H9 (cell line): ENCODE measurements around the gene SRCAP. TPM values are rescaled to one million over a fixed set of nuclear protein-coding genes. Genes with fewer than 3 reads are reported as not detected.

Experiments used
- DNase-seq: peaks from one replicate; pipeline ENCODE4 v3.0.0-alpha.2; 2017
- H2AFZ ChIP-seq: one replicate; pipeline ENCODE4 v1.6.1; 2013; ENCODE audit warnings: mild to moderate bottlenecking, low read length, control low read depth, moderate library complexity
- H2AK5ac ChIP-seq: 2 replicates; pipeline ENCODE4 v1.6.1; 2013; ENCODE audit warnings: low read length, control low read depth, mixed read lengths; ENCODE audit not compliant: insufficient read length
- H2BK120ac ChIP-seq: one replicate; pipeline ENCODE4 v1.6.1; 2013; ENCODE audit warnings: low read depth, mild to moderate bottlenecking, low read length, control low read depth, inconsistent platforms; ENCODE audit not compliant: poor library complexity, severe bottlenecking
- H2BK12ac ChIP-seq: 2 replicates; pipeline ENCODE4 v1.6.1; 2013; ENCODE audit warnings: low read length, control low read depth, mixed read lengths, low read depth; ENCODE audit not compliant: insufficient read length
- H2BK15ac ChIP-seq: 2 replicates; pipeline ENCODE4 v1.6.1; 2013; ENCODE audit warnings: low read depth, low read length, control low read depth
- H2BK20ac ChIP-seq: one replicate; pipeline ENCODE4 v1.6.1; 2013; ENCODE audit warnings: low read depth, mild to moderate bottlenecking, low read length, control low read depth, inconsistent platforms; ENCODE audit not compliant: poor library complexity, severe bottlenecking
- H2BK5ac ChIP-seq: 2 replicates; pipeline ENCODE4 v1.6.1; 2013; ENCODE audit warnings: low read length, control low read depth, mixed read lengths; ENCODE audit not compliant: insufficient read length
- H3K14ac ChIP-seq: 2 replicates; pipeline ENCODE4 v1.6.1; 2013; ENCODE audit warnings: low read length, control low read depth; ENCODE audit not compliant: insufficient read depth
- H3K18ac ChIP-seq: 2 replicates; pipeline ENCODE4 v1.6.1; 2013; ENCODE audit warnings: low read depth, mild to moderate bottlenecking, mixed read lengths, low read length, control low read depth; ENCODE audit not compliant: insufficient read length
- H3K23ac ChIP-seq: 2 replicates; pipeline ENCODE4 v1.6.1; 2013; ENCODE audit warnings: low read length, control low read depth, mixed read lengths, low read depth; ENCODE audit not compliant: insufficient read length
- H3K23me2 ChIP-seq: 2 replicates; pipeline ENCODE4 v1.6.1; 2013; ENCODE audit warnings: low read depth, mild to moderate bottlenecking, mixed read lengths, low read length, control low read depth; ENCODE audit not compliant: insufficient read length, poor library complexity, severe bottlenecking
- H3K27ac ChIP-seq: 2 replicates; pipeline ENCODE4 v1.5.1; 2013; ENCODE audit warnings: low read length, control low read depth, mixed read lengths, low read depth; ENCODE audit not compliant: insufficient read length
- H3K27me3 ChIP-seq: 2 replicates; pipeline ENCODE4 v1.6.1; 2013; ENCODE audit warnings: low read length, control low read depth, inconsistent platforms; ENCODE audit not compliant: insufficient read depth
- H3K4ac ChIP-seq: 2 replicates; pipeline ENCODE4 v1.6.1; 2013; ENCODE audit warnings: low read depth, mild to moderate bottlenecking, control low read depth, inconsistent platforms, low read length, moderate library complexity
- H3K4me1 ChIP-seq: 2 replicates; pipeline ENCODE4 v1.6.1; 2013; ENCODE audit warnings: low read length, control low read depth, inconsistent platforms; ENCODE audit not compliant: insufficient read depth
- H3K4me2 ChIP-seq: 2 replicates; pipeline ENCODE4 v1.6.1; 2013; ENCODE audit warnings: low read length, control low read depth, mixed read lengths; ENCODE audit not compliant: insufficient read length, insufficient read depth
- H3K56ac ChIP-seq: 2 replicates; pipeline ENCODE4 v1.6.1; 2013; ENCODE audit warnings: low read depth, mild to moderate bottlenecking, mixed read lengths, low read length, control low read depth; ENCODE audit not compliant: insufficient read length
- H3K79me1 ChIP-seq: 2 replicates; pipeline ENCODE4 v1.6.1; 2013; ENCODE audit warnings: low read depth, mild to moderate bottlenecking, moderate library complexity, low read length, control low read depth, inconsistent platforms; ENCODE audit not compliant: insufficient read depth, poor library complexity, severe bottlenecking
- H3K79me2 ChIP-seq: 2 replicates; pipeline ENCODE4 v1.6.1; 2013; ENCODE audit warnings: low read length, control low read depth, inconsistent platforms; ENCODE audit not compliant: insufficient read depth
- H3K9ac ChIP-seq: 2 replicates; pipeline ENCODE4 v1.6.1; 2013; ENCODE audit warnings: low read length, control low read depth, mixed read lengths; ENCODE audit not compliant: insufficient read length; ENCODE audit errors: extremely low read depth
- H3K9me3 ChIP-seq: one replicate; pipeline ENCODE4 v1.6.1; 2013; ENCODE audit warnings: low read depth, low read length, inconsistent platforms; ENCODE audit not compliant: control insufficient read depth
- H3T11ph ChIP-seq: one replicate; pipeline ENCODE4 v1.6.1; 2013; ENCODE audit warnings: mild to moderate bottlenecking, low read length, control low read depth, inconsistent platforms
- H4K20me1 ChIP-seq: one replicate; pipeline ENCODE4 v1.6.1; 2013; ENCODE audit not compliant: control insufficient read depth, insufficient read length, insufficient read depth
- H4K5ac ChIP-seq: 2 replicates; pipeline ENCODE4 v1.6.1; 2013; ENCODE audit warnings: low read depth, mild to moderate bottlenecking, mixed read lengths, low read length, control low read depth; ENCODE audit not compliant: insufficient read length
- H4K8ac ChIP-seq: replicated peaks from 2 replicates; pipeline ENCODE4 v1.6.1; 2013; ENCODE audit warnings: low read length, control low read depth, mixed read lengths, low read depth; ENCODE audit not compliant: insufficient read length
- H4K91ac ChIP-seq: 2 replicates; pipeline ENCODE4 v1.6.1; 2013; ENCODE audit warnings: low read depth, mild to moderate bottlenecking, moderate library complexity, mixed read lengths, low read length, control low read depth; ENCODE audit not compliant: insufficient read length
- H3K27ac Mint-ChIP-seq, 3 experiments: 2 replicates in 2 of 3; 3 replicates in 1 of 3; pipeline ENCODE4 v1.8.0; 2020 to 2021; ENCODE audit warnings: mixed read lengths in 3 of 3, mild to moderate bottlenecking in 1 of 3, moderate library complexity in 1 of 3
- H3K27me3 Mint-ChIP-seq: 2 replicates; pipeline ENCODE4 v1.8.0; 2021; ENCODE audit warnings: low read depth, mild to moderate bottlenecking, moderate library complexity, mixed read lengths
- H3K36me3 Mint-ChIP-seq, 3 experiments: 2 replicates in 2 of 3; 3 replicates in 1 of 3; pipeline ENCODE4 v1.8.0; 2020 to 2021; ENCODE audit warnings: low read depth in 3 of 3, mixed read lengths in 3 of 3; ENCODE audit not compliant: insufficient read depth in 1 of 3
- H3K4me1 Mint-ChIP-seq, 2 experiments: 2 replicates each; pipeline ENCODE4 v1.8.0; 2020; ENCODE audit warnings: mixed read lengths in 2 of 2
- H3K4me3 Mint-ChIP-seq, 2 experiments: 2 replicates in 1 of 2; 3 replicates in 1 of 2; pipeline ENCODE4 v1.8.0; 2020 to 2021; ENCODE audit warnings: mild to moderate bottlenecking in 2 of 2, mixed read lengths in 2 of 2, moderate library complexity in 1 of 2
- H3K9me3 Mint-ChIP-seq, 2 experiments: 2 replicates in 1 of 2; 3 replicates in 1 of 2; pipeline ENCODE4 v1.8.0; 2020; ENCODE audit warnings: mild to moderate bottlenecking in 2 of 2, mixed read lengths in 2 of 2, moderate library complexity in 1 of 2
- CTCF ChIP-seq: fragments of 200-600 bp; sonication (generic); conservative IDR thresholded peaks from 3 replicates; pipeline ENCODE4 v1.8.0; 2021; ENCODE audit warnings: antibody characterized with exemption, mild to moderate bottlenecking
- WGBS: extraction: QIAGEN DNeasy Blood & Tissue Kit; methylation state at CpG from one replicate; pipeline ENCODE4 v1.1.7; 2013; ENCODE audit warnings: missing lambda C conversion rate, low lambda C conversion rate, mixed read lengths; ENCODE audit not compliant: insufficient read length; ENCODE audit errors: extremely low coverage; 5-methylcytosine and 5-hydroxymethylcytosine counted together
- total RNA-seq: library from RNA; stranded (reverse); gene quantifications from 2 replicates; pipeline ENCODE4 v1.2.1, GENCODE V29; 2021

SRCAP gene
- total RNA-seq, 1 experiment from 2014 or later = 63.1 TPM

- peak overlapping the region; percentile 95 for H3K4me2 ChIP-seq
- H3K9me3 ChIP-seq = no peaks in the 10 kb centered on the region
- no peak overlapping the region for H2AFZ ChIP-seq
- TF ChIP-seq CTCF = no peak
- peaks cover 3% of the 10 kb centered on the region; the same call in 1 of the 2 replicates for H3K4me1 ChIP-seq
- H4K8ac ChIP-seq = no peak overlapping the region
- H3K23me2 ChIP-seq = peaks cover 9% of the 10 kb centered on the region
- peaks cover 10% of the 10 kb centered on the region; the same call in 1 of the 2 replicates for H3K27me3 ChIP-seq
- H2BK12ac ChIP-seq = no peak overlapping the region
- Mint-ChIP-seq H3K4me1 (peaks cover 14 to 19% of the 10 kb centered on the region in 2 experiments), H3K36me3 (peaks cover 16 to 44% (median 39%) of the 10 kb centered on the region in 3 experiments), H3K27me3 (peaks cover 32% of the 10 kb centered on the region), H3K4me3 (peak overlapping the region; percentile 91 to 97), H3K27ac (peak overlapping the region; percentile 16 to 99 (median 99); a peak in 6 of 7 replicates), H3K9me3 (no peaks in the 10 kb centered on the region)
- WGBS = no CpG with 5 or more reads among the region's 8 CpGs
- no peak overlapping the region for H3K14ac ChIP-seq
- no peak overlapping the region for H3K56ac ChIP-seq
- no peak overlapping the region for H2BK5ac ChIP-seq
- H2BK15ac ChIP-seq = no peak overlapping the region
- H2AK5ac ChIP-seq = no peak overlapping the region
- no peak overlapping the region for H4K91ac ChIP-seq
- peaks cover 9% of the 10 kb centered on the region; the same call in 1 of the 2 replicates for H3K79me2 ChIP-seq
- H4K5ac ChIP-seq = no peak overlapping the region
- H3K79me1 ChIP-seq = peaks cover 7% of the 10 kb centered on the region
- no peak overlapping the region for H3K27ac ChIP-seq
- no peak overlapping the region for H2BK20ac ChIP-seq
- no peak for DNase-seq
- H3T11ph ChIP-seq = no peak overlapping the region
- no peak overlapping the region for H3K23ac ChIP-seq
- H2BK120ac ChIP-seq = no peak overlapping the region
- H3K4ac ChIP-seq = no peak overlapping the region
- peak overlapping the region; percentile 59 for H3K9ac ChIP-seq
- H3K18ac ChIP-seq = no peak overlapping the region
- H4K20me1 ChIP-seq = peaks cover 2% of the 10 kb centered on the region
These were observed 686 bp downstream of the SRCAP start for GRCh38 chr16:30699615-30700099.
